ENCODE measurements around the gene MPZL3. TPM values are rescaled to one million over a fixed set of nuclear protein-coding genes. Genes with fewer than 3 reads are reported as not detected.
A peak's percentile ranks its signal among the peaks of the same experiment; 100 is the strongest.

Gene MPZL3
- total and polyA plus RNA-seq, 12 donors = 0.28 to 3.2 (median 0.85) TPM

DNA sequence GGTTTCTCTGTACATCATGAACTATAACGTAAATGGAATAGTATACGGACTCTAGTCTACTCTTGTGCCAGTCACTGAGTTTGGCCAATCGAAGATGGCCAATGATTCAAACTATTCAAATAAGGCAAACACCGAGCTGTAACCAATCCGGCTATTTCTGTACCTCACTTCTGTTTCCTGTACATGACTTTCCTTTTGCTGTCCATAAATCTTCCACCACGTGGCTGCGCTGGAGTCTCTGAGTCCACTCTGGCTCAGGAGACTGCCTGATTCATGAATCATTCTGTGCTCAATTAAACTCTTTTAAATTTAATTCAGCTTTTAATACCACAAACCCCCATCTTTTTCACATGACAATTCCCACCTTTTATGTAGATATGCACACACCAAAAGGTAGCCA is 25.9 kb downstream of the MPZL3 start:
- intact Hi-C loops (cut with DNase I) = no loop called here
- Histone ChIP-seq H3K27me3 (peaks cover 4% of the 10 kb centered on the region), H3K9me3 (replicated peaks in 1 of 3) (no peaks in the 10 kb centered on the region), H3K36me3 (replicated peaks in 1 of 2) (no peaks in the 10 kb centered on the region), H3K4me1 (replicated peaks in 1 of 2) (peaks cover 4% of the 10 kb centered on the region in 2 donors), H3K4me3 (no peak overlapping the region), H3K27ac (peak overlapping the region in 1 of 5 donors; percentile 32)
- 41 to 55% (median 42%) methylated on average over 7 of the region's 7 CpGs for WGBS, 4 donors
- DNase-seq = peak in 6 of 7 donors; percentile 42 to 63 (median 56)
- TF ChIP-seq POLR2A (IDR thresholded peaks at IDR 0.05) = no peak
- TF ChIP-seq, protein P1, sequence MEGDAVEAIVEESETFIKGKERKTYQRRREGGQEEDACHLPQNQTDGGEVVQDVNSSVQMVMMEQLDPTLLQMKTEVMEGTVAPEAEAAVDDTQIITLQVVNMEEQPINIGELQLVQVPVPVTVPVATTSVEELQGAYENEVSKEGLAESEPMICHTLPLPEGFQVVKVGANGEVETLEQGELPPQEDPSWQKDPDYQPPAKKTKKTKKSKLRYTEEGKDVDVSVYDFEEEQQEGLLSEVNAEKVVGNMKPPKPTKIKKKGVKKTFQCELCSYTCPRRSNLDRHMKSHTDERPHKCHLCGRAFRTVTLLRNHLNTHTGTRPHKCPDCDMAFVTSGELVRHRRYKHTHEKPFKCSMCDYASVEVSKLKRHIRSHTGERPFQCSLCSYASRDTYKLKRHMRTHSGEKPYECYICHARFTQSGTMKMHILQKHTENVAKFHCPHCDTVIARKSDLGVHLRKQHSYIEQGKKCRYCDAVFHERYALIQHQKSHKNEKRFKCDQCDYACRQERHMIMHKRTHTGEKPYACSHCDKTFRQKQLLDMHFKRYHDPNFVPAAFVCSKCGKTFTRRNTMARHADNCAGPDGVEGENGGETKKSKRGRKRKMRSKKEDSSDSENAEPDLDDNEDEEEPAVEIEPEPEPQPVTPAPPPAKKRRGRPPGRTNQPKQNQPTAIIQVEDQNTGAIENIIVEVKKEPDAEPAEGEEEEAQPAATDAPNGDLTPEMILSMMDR (IDR thresholded peaks at IDR 0.05) = peak in 1 of 6 experiments; percentile 6

DNA sequence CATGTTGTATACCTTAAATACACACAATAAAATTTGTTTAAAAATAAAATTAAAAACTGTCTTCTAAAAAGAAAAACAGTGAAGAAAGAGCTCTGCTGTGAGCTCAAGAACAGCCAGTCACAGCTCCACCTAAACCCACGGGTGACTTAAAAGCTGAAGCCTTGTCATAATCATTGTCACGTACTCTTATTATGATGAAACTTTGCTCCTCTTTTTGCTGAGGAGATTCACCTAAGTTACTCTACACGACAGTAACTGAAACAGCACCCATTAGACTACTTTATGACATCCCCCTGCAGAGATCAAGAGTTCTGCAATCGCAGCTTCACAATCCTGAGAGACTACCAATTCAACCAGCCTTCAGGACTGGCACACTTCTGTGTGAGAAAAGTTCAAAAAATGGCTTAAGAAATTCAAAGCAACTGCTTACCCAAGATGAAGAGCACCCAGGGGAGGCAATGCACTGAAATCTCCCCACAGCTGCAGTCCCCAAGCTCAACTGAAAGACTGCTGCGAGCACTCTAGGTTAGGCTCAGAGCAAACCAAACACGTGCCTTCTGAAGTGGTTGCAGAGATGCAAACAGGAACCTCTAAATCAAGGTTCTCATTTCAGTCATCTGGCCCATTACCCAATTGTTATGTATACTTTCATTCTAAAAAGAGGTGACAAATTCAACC is 27.5 kb downstream of the MPZL3 start, which contains the start of gene JAML:
Gene JAML (minus strand): TSS at position 501 of the 678 bp plus-strand sequence. CDS start 10,145 bp downstream, outside the sequence.
- Histone ChIP-seq H3K27ac (peak within 1 kb of the TSS in 1 of 5 donors; percentile 12), H3K4me3 (peak within 1 kb of the TSS in 1 of 4 donors; percentile 6), H3K36me3 (replicated peaks in 1 of 2) (no peaks in the 10 kb centered on the region), H3K4me1 (replicated peaks in 1 of 2) (peaks cover 4% of the 10 kb centered on the region in 2 donors), H3K27me3 (peaks cover 6% of the 10 kb centered on the region), H3K9me3 (replicated peaks in 1 of 3) (no peaks in the 10 kb centered on the region)
- TF ChIP-seq POLR2A (IDR thresholded peaks at IDR 0.05) = no peak
- TF ChIP-seq, protein P1 (IDR thresholded peaks at IDR 0.05) = no peak
- WGBS, 4 donors = 49 to 59% (median 54%) methylated on average over 6 of the region's 6 CpGs
- intact Hi-C loops (cut with DNase I) = no loop called here
- DNase-seq = no peak

DNA sequence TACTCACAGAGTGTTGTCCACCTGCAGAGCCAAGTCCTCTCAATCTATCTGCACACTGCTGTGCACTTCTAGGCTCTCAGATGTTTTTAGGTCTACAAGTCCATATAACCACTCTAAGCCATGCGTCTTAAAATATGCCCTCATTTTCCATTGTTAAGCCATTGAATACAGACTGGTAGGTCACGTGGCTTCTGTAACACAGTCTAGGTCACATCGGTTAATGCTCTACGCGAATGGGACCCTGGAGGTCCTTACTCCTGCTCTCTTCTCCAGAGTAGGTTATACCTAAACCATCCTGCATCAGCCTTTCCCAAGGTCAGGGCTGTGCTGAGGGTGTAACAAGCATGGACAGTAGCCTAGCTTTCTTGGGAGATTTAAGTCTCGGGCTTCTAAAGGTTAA is 28.2 kb downstream of the MPZL3 start:
- Histone ChIP-seq H3K4me3 (peak overlapping the region in 1 of 4 donors; percentile 6), H3K36me3 (replicated peaks in 1 of 2) (no peaks in the 10 kb centered on the region)
- 54 to 69% (median 63%) methylated on average over 6 of the region's 6 CpGs for WGBS, 4 donors

DNA sequence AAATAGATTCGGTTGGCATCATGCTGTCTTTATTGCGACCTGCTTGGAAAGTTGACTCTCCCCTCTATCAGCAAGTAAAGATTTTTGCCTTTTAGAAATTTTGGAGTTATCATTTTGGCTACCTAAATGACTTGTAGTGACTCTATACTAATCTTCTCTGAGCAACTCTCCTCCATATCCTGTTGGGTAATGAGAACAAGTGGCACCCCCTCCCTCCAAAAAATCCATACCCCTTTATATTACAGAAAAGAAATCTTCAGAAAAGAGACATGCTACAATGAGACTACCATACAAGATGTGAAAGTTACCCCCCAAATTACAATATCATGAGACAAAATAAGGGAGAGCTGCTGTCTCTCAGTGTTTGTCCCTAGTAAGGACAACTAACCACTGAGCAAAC is 28.6 kb downstream of the MPZL3 start:
- Histone ChIP-seq H3K4me3 (peak overlapping the region in 1 of 4 donors; percentile 6), H3K27ac (no peak overlapping the region), H3K27me3 (peaks cover 6% of the 10 kb centered on the region), H3K4me1 (replicated peaks in 1 of 2) (peaks cover 4% of the 10 kb centered on the region in 2 donors), H3K36me3 (replicated peaks in 1 of 2) (no peaks in the 10 kb centered on the region), H3K9me3 (replicated peaks in 1 of 3) (no peaks in the 10 kb centered on the region)
- intact Hi-C loops (cut with DNase I) = no loop called here
- DNase-seq = no peak
- TF ChIP-seq, protein P1 (IDR thresholded peaks at IDR 0.05) = no peak
- TF ChIP-seq POLR2A (IDR thresholded peaks at IDR 0.05) = no peak
- WGBS, 4 donors = 66 to 79% (median 73%) methylated on average over 2 of the region's 2 CpGs

More for the DNA sequence above, 28.2 kb downstream of the MPZL3 start:
- no peak for DNase-seq
- peaks cover 4% of the 10 kb centered on the region in 2 donors for H3K4me1 ChIP-seq (replicated peaks in 1 of 2)
- intact Hi-C loops (cut with DNase I) = no loop called here
- H3K27me3 ChIP-seq = peaks cover 6% of the 10 kb centered on the region
- TF ChIP-seq, protein P1 (IDR thresholded peaks at IDR 0.05) = no peak
- TF ChIP-seq POLR2A (IDR thresholded peaks at IDR 0.05) = no peak
- no peak overlapping the region for H3K27ac ChIP-seq
- H3K9me3 ChIP-seq (replicated peaks in 1 of 3) = no peaks in the 10 kb centered on the region

All from adrenal gland (tissue), 12 donors.